ENCODE data around the gene FUBP3.
"Not testable (repeated sequence)": the region's sequence is repeated elsewhere in the genome, so short reads cannot be mapped to it uniquely, and the experiment has no call there.

The FUBP3 gene

GRCh38 chr9:130681769-130682420 lies 102.5 kb downstream of the FUBP3 start:
- no peaks in the 10 kb centered on the region for H3K9me2 ChIP-seq (replicated peaks; ENCODE audit: low read depth, low read length)
- TF ChIP-seq EZH2phosphoT487 (IDR thresholded peaks at IDR 0.05; ENCODE audit: borderline replicate concordance) (no peak), CTCF (conservative IDR thresholded peaks at IDR 0.05; ENCODE audit: low read length) (no peak)
- H3K4me3 ChIP-seq (ENCODE audit: low read length, poor library complexity, severe bottlenecking), result peak overlapping the region; percentile 72

GRCh38 chr9:130682421-130683121 lies 103.2 kb downstream of the FUBP3 start:
- Histone ChIP-seq H4K20me1 (ENCODE audit: insufficient read depth, low read length, poor library complexity, severe bottlenecking) (no peaks in the 10 kb centered on the region), H3K4me2 (ENCODE audit: low read depth, low read length, poor library complexity, severe bottlenecking) (peak overlapping the region; percentile 85), H3K27me3 (ENCODE audit: insufficient read depth, low read length, poor library complexity, severe bottlenecking) (no peaks in the 10 kb centered on the region), H3K9me2 (replicated peaks; ENCODE audit: low read depth, low read length) (no peaks in the 10 kb centered on the region), H3K4me1 (ENCODE audit: insufficient read depth, low read length, poor library complexity, severe bottlenecking) (peaks cover 4% of the 10 kb centered on the region), H3K79me2 (ENCODE audit: insufficient read depth, low read length) (no peaks in the 10 kb centered on the region), H3K4me3 (ENCODE audit: low read length, poor library complexity, severe bottlenecking) (peak overlapping the region; percentile 72), H3K36me3 (ENCODE audit: insufficient read depth, low read length) (no peaks in the 10 kb centered on the region), H3K9me3 (ENCODE audit: insufficient read depth, low read depth, low read length) (no peaks in the 10 kb centered on the region), H3K9ac (ENCODE audit: low read depth, low read length, poor library complexity, severe bottlenecking) (peak overlapping the region; percentile 56), H3F3A (ENCODE audit: low read depth) (no peaks in the 10 kb centered on the region), H2AFZ (ENCODE audit: low read length) (peak overlapping the region; percentile 73)
- TF ChIP-seq CTCF (conservative IDR thresholded peaks at IDR 0.05; ENCODE audit: low read length), result peak; percentile 61
- no peak for TF ChIP-seq EZH2phosphoT487 (IDR thresholded peaks at IDR 0.05; ENCODE audit: borderline replicate concordance)

More at GRCh38 chr9:130681769-130682420, 102.5 kb downstream of the FUBP3 start:
- H3K9ac ChIP-seq (ENCODE audit: low read depth, low read length, poor library complexity, severe bottlenecking), result peak overlapping the region; percentile 56
- H3K4me1 ChIP-seq (ENCODE audit: insufficient read depth, low read length, poor library complexity, severe bottlenecking), result peaks cover 4% of the 10 kb centered on the region
- H3K4me2 ChIP-seq (ENCODE audit: low read depth, low read length, poor library complexity, severe bottlenecking), result peak overlapping the region; percentile 85
- peak overlapping the region; percentile 73 for H2AFZ ChIP-seq (ENCODE audit: low read length)
- no peaks in the 10 kb centered on the region for H3K79me2 ChIP-seq (ENCODE audit: insufficient read depth, low read length)
- H3K36me3 ChIP-seq (ENCODE audit: insufficient read depth, low read length), result no peaks in the 10 kb centered on the region
- no peaks in the 10 kb centered on the region for H3F3A ChIP-seq (ENCODE audit: low read depth)
- H3K9me3 ChIP-seq (ENCODE audit: insufficient read depth, low read depth, low read length), result no peaks in the 10 kb centered on the region
- H3K27me3 ChIP-seq (ENCODE audit: insufficient read depth, low read length, poor library complexity, severe bottlenecking), result no peaks in the 10 kb centered on the region
- H4K20me1 ChIP-seq (ENCODE audit: insufficient read depth, low read length, poor library complexity, severe bottlenecking), result no peaks in the 10 kb centered on the region

- no peak overlapping the region for H3K9ac ChIP-seq (ENCODE audit: low read depth, low read length, poor library complexity, severe bottlenecking)
- no peaks in the 10 kb centered on the region for H4K20me1 ChIP-seq (ENCODE audit: insufficient read depth, low read length, poor library complexity, severe bottlenecking)
- no peaks in the 10 kb centered on the region for H3F3A ChIP-seq (ENCODE audit: low read depth)
- H3K4me1 ChIP-seq (ENCODE audit: insufficient read depth, low read length, poor library complexity, severe bottlenecking), result peaks cover 4% of the 10 kb centered on the region
- no peaks in the 10 kb centered on the region for H3K36me3 ChIP-seq (ENCODE audit: insufficient read depth, low read length)
- H2AFZ ChIP-seq (ENCODE audit: low read length), result no peak overlapping the region
- no peaks in the 10 kb centered on the region for H3K9me3 ChIP-seq (ENCODE audit: insufficient read depth, low read depth, low read length)
- H3K9me2 ChIP-seq (replicated peaks; ENCODE audit: low read depth, low read length), result no peaks in the 10 kb centered on the region
- H3K27me3 ChIP-seq (ENCODE audit: insufficient read depth, low read length, poor library complexity, severe bottlenecking), result no peaks in the 10 kb centered on the region
- no peaks in the 10 kb centered on the region for H3K79me2 ChIP-seq (ENCODE audit: insufficient read depth, low read length)
- no peak overlapping the region for H3K4me3 ChIP-seq (ENCODE audit: low read length, poor library complexity, severe bottlenecking)
- H3K4me2 ChIP-seq (ENCODE audit: low read depth, low read length, poor library complexity, severe bottlenecking), result no peak overlapping the region
- TF ChIP-seq CTCF (conservative IDR thresholded peaks at IDR 0.05; ENCODE audit: low read length) (no peak), EZH2phosphoT487 (IDR thresholded peaks at IDR 0.05; ENCODE audit: borderline replicate concordance) (no peak)
These were observed 105.7 kb downstream of the FUBP3 start for GRCh38 chr9:130685104-130685503.

GRCh38 chr9:130685945-130686344 lies 106.6 kb downstream of the FUBP3 start:
- H3K36me3 ChIP-seq (ENCODE audit: insufficient read depth, low read length); H3K27me3 ChIP-seq (ENCODE audit: insufficient read depth, low read length, poor library complexity, severe bottlenecking); H3K4me2 ChIP-seq (ENCODE audit: low read depth, low read length, poor library complexity, severe bottlenecking); H3K9me2 ChIP-seq (replicated peaks; ENCODE audit: low read depth, low read length); H2AFZ ChIP-seq (ENCODE audit: low read length); H3K4me3 ChIP-seq (ENCODE audit: low read length, poor library complexity, severe bottlenecking); H4K20me1 ChIP-seq (ENCODE audit: insufficient read depth, low read length, poor library complexity, severe bottlenecking); H3K9ac ChIP-seq (ENCODE audit: low read depth, low read length, poor library complexity, severe bottlenecking); H3F3A ChIP-seq (ENCODE audit: low read depth); H3K9me3 ChIP-seq (ENCODE audit: insufficient read depth, low read depth, low read length); H3K4me1 ChIP-seq (ENCODE audit: insufficient read depth, low read length, poor library complexity, severe bottlenecking); H3K79me2 ChIP-seq (ENCODE audit: insufficient read depth, low read length): not testable (repeated sequence)
